ENCODE measurements around the gene CTXN3. TPM values are rescaled to one million over a fixed set of nuclear protein-coding genes. Genes with fewer than 3 reads are reported as not detected.
"Not testable (repeated sequence)": the region's sequence is repeated elsewhere in the genome, so short reads cannot be mapped to it uniquely, and the experiment has no call there.

Gene CTXN3
- total RNA-seq, 1 experiment from 2014 or later: not detected

GRCh38 chr5:127643607-127644006, 5.3 kb upstream of the CTXN3 start:
- no peak for DNase-seq (ENCODE audit: low read depth, low spot score)
- in situ Hi-C loops (cut with HindIII; ENCODE audit: low pct_unique_long_range_greater_than_20kb, low sequenced_read_pairs): no loop called here

GRCh38 chr5:127645300-127645726, 3.6 kb upstream of the CTXN3 start:
- no peak for DNase-seq (ENCODE audit: low read depth, low spot score)
- in situ Hi-C loops (cut with HindIII; ENCODE audit: low pct_unique_long_range_greater_than_20kb, low sequenced_read_pairs): no loop called here

DNA sequence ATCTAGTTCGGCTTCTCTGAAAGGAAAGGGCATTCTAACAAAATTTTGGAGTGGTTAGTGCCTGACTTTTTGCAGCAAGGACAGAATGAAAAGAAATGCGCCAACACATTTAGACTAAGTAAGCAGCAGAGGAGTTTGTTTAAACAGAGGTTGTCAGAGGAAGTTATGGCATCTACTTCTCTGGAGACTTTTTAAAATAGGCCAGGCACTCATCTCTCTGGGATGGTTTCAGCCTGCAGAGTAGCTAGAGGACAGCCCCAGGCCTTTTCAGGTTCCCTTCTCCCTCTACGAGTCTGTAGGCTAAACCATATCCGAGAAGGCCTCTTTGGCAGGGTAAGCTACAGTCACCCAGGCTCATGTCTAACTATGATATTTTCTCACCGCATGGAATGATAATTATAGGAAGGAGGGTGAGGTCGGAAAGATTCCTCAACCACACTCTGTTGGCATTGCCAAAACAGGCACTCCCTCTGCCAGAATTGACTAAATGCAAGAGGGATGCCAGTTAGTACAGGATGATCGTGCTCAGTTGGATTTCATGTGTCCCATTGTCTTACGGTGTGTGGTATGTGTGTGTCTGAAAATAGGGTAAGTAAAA, 1.4 kb upstream of the CTXN3 start:
- in situ Hi-C loops (cut with HindIII; ENCODE audit: low pct_unique_long_range_greater_than_20kb, low sequenced_read_pairs): no loop called here

DNA sequence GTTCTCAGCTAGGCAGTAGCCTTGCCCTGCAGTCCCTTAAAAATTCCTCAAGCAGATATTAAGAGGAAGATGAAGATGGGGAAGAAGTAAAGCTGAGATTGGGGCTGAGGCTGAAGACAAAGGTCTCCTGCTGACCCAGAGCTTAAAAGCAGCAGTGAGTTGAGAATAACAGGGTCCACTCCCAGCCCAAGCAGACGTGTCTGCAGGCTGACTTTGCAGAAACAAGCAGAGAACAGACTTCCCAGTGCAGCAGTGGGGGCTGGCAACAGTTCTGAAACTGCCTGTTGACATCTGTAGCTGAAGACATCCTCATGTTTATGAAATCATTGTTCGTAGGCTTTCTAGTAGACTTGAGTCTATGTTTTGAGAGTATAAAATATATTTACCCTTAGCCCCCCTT, 1.1 kb downstream of the CTXN3 start:
- DNase-seq (ENCODE audit: low read depth, low spot score): no peak
- in situ Hi-C loops (cut with HindIII; ENCODE audit: low pct_unique_long_range_greater_than_20kb, low sequenced_read_pairs): no loop called here

More for the DNA sequence above, 1.4 kb upstream of the CTXN3 start:
- no peak for DNase-seq (ENCODE audit: low read depth, low spot score)

DNA sequence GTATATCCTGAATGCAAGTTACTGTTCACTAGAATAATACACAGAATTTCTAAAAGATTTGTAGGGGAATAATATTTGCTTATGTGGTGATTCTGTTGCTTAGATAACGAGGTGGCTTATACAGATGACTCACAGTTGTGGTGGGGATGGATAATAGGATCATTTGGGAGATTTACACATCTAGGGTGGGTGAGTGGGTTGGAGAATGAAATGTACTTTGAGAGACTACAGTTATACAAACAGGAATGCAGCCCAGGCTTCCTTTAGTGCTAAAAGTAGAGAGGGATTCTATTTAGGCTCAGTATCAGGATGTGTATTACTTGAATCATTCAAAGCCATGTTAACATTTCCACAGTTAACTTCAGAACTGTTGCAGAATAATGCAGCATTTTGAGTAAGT, 1.8 kb downstream of the CTXN3 start:
- no peak for DNase-seq (ENCODE audit: low read depth, low spot score)
- in situ Hi-C loops (cut with HindIII; ENCODE audit: low pct_unique_long_range_greater_than_20kb, low sequenced_read_pairs): no loop called here

DNA sequence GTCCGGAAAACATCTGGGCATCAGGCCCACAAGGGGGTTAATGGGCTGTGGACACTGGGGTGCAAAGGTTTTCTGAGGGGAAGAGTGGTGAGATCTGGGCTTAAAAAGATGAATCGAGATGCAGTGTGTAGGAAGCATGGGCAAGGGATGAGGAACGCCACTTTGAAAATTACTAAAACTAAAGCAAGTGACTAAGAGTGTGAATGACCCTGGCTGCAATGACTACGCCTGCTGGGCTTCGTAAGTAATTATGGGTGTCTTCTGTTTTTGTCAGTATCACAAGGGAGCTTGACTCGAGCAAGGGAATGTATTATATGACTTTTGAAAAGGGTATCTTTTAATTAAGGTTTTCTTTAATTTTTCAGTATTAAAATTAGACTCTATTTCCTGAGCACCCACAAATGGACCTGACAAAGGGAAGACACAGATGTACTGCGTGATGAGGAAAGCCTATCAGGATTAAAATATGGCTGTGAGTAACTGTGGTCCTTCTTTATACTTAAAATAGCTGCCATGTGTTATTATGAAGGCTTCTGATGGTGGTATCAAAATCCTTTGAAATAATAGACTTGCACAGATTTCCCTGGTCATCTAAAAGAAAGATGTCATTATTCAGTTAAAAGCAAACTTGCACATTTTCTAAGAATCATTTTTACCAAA, 4.2 kb downstream of the CTXN3 start:
- DNase-seq (ENCODE audit: low read depth, low spot score): no peak
- in situ Hi-C loops (cut with HindIII; ENCODE audit: low pct_unique_long_range_greater_than_20kb, low sequenced_read_pairs): no loop called here

DNA sequence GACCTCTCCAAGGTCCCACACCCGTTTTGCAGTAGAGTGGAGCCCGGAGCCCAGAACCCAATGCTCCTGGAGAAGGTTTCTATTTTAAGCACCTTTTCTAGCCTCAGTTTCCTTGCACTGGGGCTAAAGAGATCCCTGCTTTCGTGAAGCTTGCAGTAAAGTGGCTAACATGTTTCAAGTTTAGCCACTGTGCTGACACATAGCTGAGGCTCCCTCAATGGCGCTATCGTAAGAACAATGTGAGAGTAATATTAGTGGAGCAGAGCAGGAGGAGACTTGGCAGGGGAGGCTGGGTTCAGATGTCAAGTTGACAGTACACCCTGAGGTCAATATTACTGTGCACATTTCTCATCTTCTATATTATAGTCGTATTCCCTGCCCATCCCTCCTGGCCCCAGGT, 7.9 kb downstream of the CTXN3 start:
- DNase-seq (ENCODE audit: low read depth, low spot score): no peak
- in situ Hi-C loops (cut with HindIII; ENCODE audit: low pct_unique_long_range_greater_than_20kb, low sequenced_read_pairs): no loop called here

- DNase-seq (ENCODE audit: low read depth, low spot score): no peak
- in situ Hi-C loops (cut with HindIII; ENCODE audit: low pct_unique_long_range_greater_than_20kb, low sequenced_read_pairs): no loop called here
These were observed 11.3 kb downstream of the CTXN3 start for GRCh38 chr5:127660047-127660733.

GRCh38 chr5:127664093-127664492, 15.2 kb downstream of the CTXN3 start:
- in situ Hi-C loops (cut with HindIII; ENCODE audit: low pct_unique_long_range_greater_than_20kb, low sequenced_read_pairs): no loop called here
- no peak for DNase-seq (ENCODE audit: low read depth, low spot score)

- no peak for DNase-seq (ENCODE audit: low read depth, low spot score)
- in situ Hi-C loops (cut with HindIII; ENCODE audit: low pct_unique_long_range_greater_than_20kb, low sequenced_read_pairs): no loop called here
These were observed 16.8 kb downstream of the CTXN3 start for GRCh38 chr5:127665641-127666040.

GRCh38 chr5:127666043-127666716, 17.3 kb downstream of the CTXN3 start:
- DNase-seq (ENCODE audit: low read depth, low spot score): no peak
- in situ Hi-C loops (cut with HindIII; ENCODE audit: low pct_unique_long_range_greater_than_20kb, low sequenced_read_pairs): no loop called here

DNA sequence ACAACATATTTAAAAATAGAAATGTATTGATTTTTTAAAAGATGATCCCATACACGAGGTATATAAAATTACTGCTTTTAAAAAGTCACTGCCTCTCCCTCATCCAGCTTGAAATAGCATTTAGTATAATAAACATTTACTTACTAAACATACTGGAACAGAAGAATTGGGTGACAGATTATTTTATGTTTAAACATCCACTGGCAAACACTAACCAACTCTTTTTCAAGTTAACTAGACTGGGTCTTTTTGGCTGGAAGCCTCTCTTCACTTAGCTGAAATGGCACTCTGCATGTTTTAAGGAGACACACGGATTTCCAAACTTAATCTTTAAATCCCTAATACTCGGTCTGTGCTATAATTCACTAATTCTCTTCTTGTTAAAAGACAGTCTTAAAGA, 19.0 kb downstream of the CTXN3 start:
- in situ Hi-C loops (cut with HindIII; ENCODE audit: low pct_unique_long_range_greater_than_20kb, low sequenced_read_pairs): no loop called here

DNA sequence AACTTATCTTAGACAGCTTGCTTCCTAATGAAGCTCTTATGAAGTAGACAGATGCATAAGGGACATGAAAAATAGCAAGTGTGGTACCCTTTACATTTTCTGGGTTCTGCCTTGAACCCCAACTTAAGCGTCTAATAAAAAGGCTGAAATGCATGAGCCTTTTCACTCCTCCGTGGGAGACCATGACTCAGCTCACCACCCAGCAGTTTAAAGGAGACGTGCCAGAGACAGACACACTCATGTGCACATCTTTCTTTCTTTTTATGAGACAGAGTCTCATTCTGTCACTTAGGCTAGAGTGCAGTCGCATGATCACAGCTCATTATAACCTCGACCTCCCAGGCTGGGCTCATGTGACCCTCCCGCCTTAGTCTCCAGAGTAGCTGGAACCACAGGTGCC, 22.3 kb downstream of the CTXN3 start:
- in situ Hi-C loops (cut with HindIII; ENCODE audit: low pct_unique_long_range_greater_than_20kb, low sequenced_read_pairs): no loop called here
- DNase-seq (ENCODE audit: low read depth, low spot score): no peak

More for the DNA sequence above, 19.0 kb downstream of the CTXN3 start:
- no peak for DNase-seq (ENCODE audit: low read depth, low spot score)

DNA sequence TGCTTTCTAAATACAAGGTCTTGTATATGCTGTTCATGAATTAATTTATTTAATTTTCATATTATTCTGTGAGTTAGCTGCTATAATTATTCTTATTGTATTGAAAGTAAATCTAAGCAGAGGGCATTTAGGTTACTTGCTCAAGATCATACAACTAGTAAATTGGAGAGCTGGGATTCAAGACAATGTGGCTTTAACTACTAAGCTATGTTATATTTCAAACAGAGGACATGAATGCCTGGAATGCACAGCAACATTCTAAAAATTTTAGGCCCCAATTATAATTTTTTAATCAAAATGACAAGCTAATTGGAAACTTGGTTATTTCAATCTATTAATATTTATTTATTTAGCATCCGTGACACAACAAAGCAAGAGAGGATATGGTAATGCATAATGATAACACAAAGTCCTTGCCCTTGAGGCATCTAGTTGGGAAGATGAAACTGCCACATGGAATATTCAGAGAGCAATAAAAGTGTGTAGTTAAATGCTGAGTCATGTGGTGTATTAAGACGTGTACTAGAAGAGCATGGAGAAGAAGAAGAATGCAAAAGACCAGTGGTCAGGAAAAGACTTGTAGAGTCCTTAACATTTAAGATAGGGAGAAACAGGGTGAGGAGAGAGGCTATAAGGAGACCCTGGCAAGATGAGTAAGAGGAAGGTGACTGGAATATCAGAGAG, 24.4 kb downstream of the CTXN3 start:
- in situ Hi-C loops (cut with HindIII; ENCODE audit: low pct_unique_long_range_greater_than_20kb, low sequenced_read_pairs): no loop called here
- DNase-seq (ENCODE audit: low read depth, low spot score): no peak

- in situ Hi-C loops (cut with HindIII; ENCODE audit: low pct_unique_long_range_greater_than_20kb, low sequenced_read_pairs); DNase-seq (ENCODE audit: low read depth, low spot score): not testable (repeated sequence)
These were observed 28.1 kb downstream of the CTXN3 start for GRCh38 chr5:127676951-127677350.

DNA sequence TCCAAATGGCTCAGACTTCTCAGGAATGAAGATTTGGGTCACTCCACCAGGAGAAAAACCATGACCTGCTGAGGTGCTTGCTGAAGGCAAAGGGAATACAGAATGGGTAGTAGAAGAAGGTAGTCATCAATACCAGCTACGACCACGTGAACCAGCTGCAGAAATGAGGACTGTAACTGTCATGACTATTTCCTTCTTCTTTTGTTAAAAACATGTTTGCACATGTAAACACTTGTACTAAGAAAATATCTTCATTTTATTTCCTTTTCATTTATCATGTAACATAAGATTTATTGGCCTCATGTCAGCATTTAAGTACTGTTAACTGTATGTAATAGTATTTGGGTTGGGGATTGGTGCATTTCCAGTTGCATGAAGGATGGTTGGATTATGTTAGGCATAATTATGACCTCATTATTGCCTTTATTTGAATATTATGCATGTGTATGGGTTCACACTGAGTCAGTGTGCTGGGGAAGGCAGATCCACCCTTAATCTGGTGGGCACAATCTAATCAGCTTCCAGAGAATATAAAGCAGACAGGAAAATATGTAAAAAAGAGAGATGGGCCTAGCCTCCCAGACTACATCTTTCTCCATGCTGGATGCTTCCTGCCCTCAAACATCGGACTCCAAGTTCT, 30.9 kb downstream of the CTXN3 start:
- DNase-seq (ENCODE audit: low read depth, low spot score); in situ Hi-C loops (cut with HindIII; ENCODE audit: low pct_unique_long_range_greater_than_20kb, low sequenced_read_pairs): not testable (repeated sequence)

- in situ Hi-C loops (cut with HindIII; ENCODE audit: low pct_unique_long_range_greater_than_20kb, low sequenced_read_pairs): no loop called here
- DNase-seq (ENCODE audit: low read depth, low spot score): no peak
These were observed 31.7 kb downstream of the CTXN3 start for GRCh38 chr5:127680595-127680994.
